Neural cell (in vitro differentiated cells): Measurements from ENCODE around the gene TYSND1. TPM values are rescaled to one million over a fixed set of nuclear protein-coding genes. Genes with fewer than 3 reads are reported as not detected.
"Not testable (repeated sequence)": the region's sequence is repeated elsewhere in the genome, so short reads cannot be mapped to it uniquely, and the experiment has no call there.

Source experiments
- H2AFZ ChIP-seq: fragments of 200-600, 300-800 bp; sonication (generic), shearing (Covaris generic); 2 replicates; pipeline ENCODE4 v1.6.0; 2014; ENCODE audit warnings: low read depth, mild to moderate bottlenecking, antibody characterized with exemption, low read length, moderate library complexity
- H3F3A ChIP-seq: fragments of 200-600 bp; shearing (Covaris generic); 2 replicates; pipeline ENCODE4 v1.6.1; 2016; ENCODE audit warnings: mild to moderate bottlenecking, moderate library complexity, mixed read lengths, antibody characterized with exemption, low read length; ENCODE audit not compliant: insufficient read depth, poor library complexity, severe bottlenecking
- H3K27ac ChIP-seq: fragments of 200-600, 300-800 bp; sonication (generic), shearing (Covaris generic); 2 replicates; pipeline ENCODE4 v1.5.1; 2014; ENCODE audit warnings: mild to moderate bottlenecking, low read length, moderate library complexity
- H3K27me3 ChIP-seq: fragments of 300-800, 200-600 bp; sonication (generic), shearing (Covaris generic); 2 replicates; pipeline ENCODE4 v1.6.0; 2014; ENCODE audit warnings: mild to moderate bottlenecking, low read depth, low read length, moderate library complexity; ENCODE audit not compliant: insufficient read depth
- H3K36me3 ChIP-seq: fragments of 300-800, 200-600 bp; sonication (generic), shearing (Covaris generic); 2 replicates; pipeline ENCODE4 v1.5.1; 2014; ENCODE audit warnings: mild to moderate bottlenecking, antibody characterized with exemption, low read length, moderate library complexity; ENCODE audit not compliant: insufficient read depth
- H3K4me2 ChIP-seq: fragments of 300-800, 200-600 bp; sonication (generic), shearing (Covaris generic); 2 replicates; pipeline ENCODE4 v1.6.0; 2014; ENCODE audit warnings: mild to moderate bottlenecking, low read length
- H3K4me3 ChIP-seq: fragments of 300-800, 200-600 bp; sonication (generic), shearing (Covaris generic); 2 replicates; pipeline ENCODE4 v1.5.1; 2014; ENCODE audit warnings: mild to moderate bottlenecking, low read length, moderate library complexity
- H3K79me2 ChIP-seq: fragments of 200-600 bp; shearing (Covaris generic); replicated peaks from 2 replicates; pipeline ENCODE4 v1.6.0; 2014; ENCODE audit warnings: mild to moderate bottlenecking, low read length, moderate library complexity; ENCODE audit not compliant: insufficient read depth
- H3K9ac ChIP-seq: fragments of 300-800, 200-600 bp; sonication (generic), shearing (Covaris generic); 2 replicates; pipeline ENCODE4 v1.6.1; 2016; ENCODE audit warnings: mild to moderate bottlenecking, low read length, mixed read lengths
- H3K9me2 ChIP-seq: fragments of 200-600 bp; shearing (Covaris generic); 2 replicates; pipeline ENCODE4 v1.6.1; 2016; ENCODE audit warnings: mild to moderate bottlenecking, low read length, mixed read lengths; ENCODE audit not compliant: insufficient read depth
- H3K9me3 ChIP-seq: fragments of 200-600, 300-800 bp; sonication (generic), shearing (Covaris generic); 2 replicates; pipeline ENCODE4 v1.6.1; 2016; ENCODE audit warnings: mild to moderate bottlenecking, mixed run types, low read length, moderate library complexity, mixed read lengths
- H4K20me1 ChIP-seq: fragments of 200-600 bp; shearing (Covaris generic); 2 replicates; pipeline ENCODE4 v1.6.1; 2016; ENCODE audit warnings: mild to moderate bottlenecking, mixed run types; ENCODE audit not compliant: insufficient read depth
- CTCF ChIP-seq: fragments of 450-650 bp; IDR thresholded peaks from 2 replicates; pipeline ENCODE4 v1.5.1; 2014; ENCODE audit warnings: antibody characterized with exemption, mild to moderate bottlenecking, moderate library complexity; ENCODE audit not compliant: poor library complexity, severe bottlenecking
- EP300 ChIP-seq: fragments of 450-650 bp; conservative IDR thresholded peaks from 2 replicates; pipeline ENCODE4 v1.6.1; 2014; ENCODE audit warnings: antibody characterized with exemption, mild to moderate bottlenecking, moderate library complexity; ENCODE audit not compliant: poor library complexity, severe bottlenecking
- EZH2 ChIP-seq: fragments of 200-600, 300-800 bp; shearing (Covaris generic), sonication (generic); IDR thresholded peaks from 2 replicates; pipeline ENCODE4 v1.6.1; 2014; ENCODE audit warnings: antibody characterized with exemption, low read length, borderline replicate concordance, mild to moderate bottlenecking; ENCODE audit not compliant: insufficient read depth, poor library complexity, severe bottlenecking
- MXI1 ChIP-seq: fragments of 450-650 bp; conservative IDR thresholded peaks from 2 replicates; pipeline ENCODE4 v1.6.1; 2014; ENCODE audit warnings: antibody characterized with exemption, mild to moderate bottlenecking; ENCODE audit not compliant: poor library complexity, severe bottlenecking
- POLR2AphosphoS5 ChIP-seq: IDR thresholded peaks from 2 replicates; pipeline ENCODE4 v1.6.1; 2012
- RAD21 ChIP-seq: fragments of 450-650 bp; conservative IDR thresholded peaks from 2 replicates; pipeline ENCODE4 v1.6.1; 2014; ENCODE audit warnings: antibody characterized with exemption, mild to moderate bottlenecking, moderate library complexity
- REST ChIP-seq: IDR thresholded peaks from 2 replicates; pipeline ENCODE4 v1.6.1; 2012; ENCODE audit warnings: borderline replicate concordance
- SMC3 ChIP-seq: fragments of 450-650 bp; conservative IDR thresholded peaks from 2 replicates; pipeline ENCODE4 v1.6.1; 2014; ENCODE audit warnings: antibody characterized with exemption, mild to moderate bottlenecking, moderate library complexity; ENCODE audit not compliant: poor library complexity
- TAF1 ChIP-seq: IDR thresholded peaks from 2 replicates; pipeline ENCODE4 v1.6.1; 2012; ENCODE audit warnings: low read depth
- polyA plus RNA-seq: library from polyadenylated mRNA; depleted of rRNA; stranded (reverse); fragments of >200 nt; gene quantifications from 2 replicates; pipeline ENCODE4 v1.2.3, GENCODE V29; 2014

TYSND1 gene
- polyA plus RNA-seq, 1 donor from 2014 or later: 10.3 TPM

- H3K36me3 ChIP-seq: peaks cover 2% of the 10 kb centered on the region
- no peak overlapping the region for H3K4me3 ChIP-seq
- no peak overlapping the region for H2AFZ ChIP-seq
- H3K79me2 ChIP-seq: no peaks in the 10 kb centered on the region
- TF ChIP-seq EZH2: no peak
- no peaks in the 10 kb centered on the region for H3K9me2 ChIP-seq
- H3K9ac ChIP-seq: no peak overlapping the region
- no peaks in the 10 kb centered on the region for H3K27me3 ChIP-seq
- H3K27ac ChIP-seq: no peak overlapping the region
- no peaks in the 10 kb centered on the region for H4K20me1 ChIP-seq
- H3K4me2 ChIP-seq: no peak overlapping the region
- H3F3A ChIP-seq: no peaks in the 10 kb centered on the region
- no peaks in the 10 kb centered on the region for H3K9me3 ChIP-seq
Measured at GRCh38 chr10:70101668-70102067, 44.8 kb downstream of the TYSND1 start.

GRCh38 chr10:70101068-70101562, 45.4 kb downstream of the TYSND1 start:
- not testable (repeated sequence) for H3K36me3 ChIP-seq, H4K20me1 ChIP-seq, H3F3A ChIP-seq

GRCh38 chr10:70098271-70098670, 48.2 kb downstream of the TYSND1 start:
- H3K9me3 ChIP-seq: no peaks in the 10 kb centered on the region
- TF ChIP-seq EP300: no peak
- H4K20me1 ChIP-seq: no peaks in the 10 kb centered on the region
- H3K4me3 ChIP-seq: no peak overlapping the region
- H3F3A ChIP-seq: no peaks in the 10 kb centered on the region
- H3K36me3 ChIP-seq: peaks cover 17% of the 10 kb centered on the region
- H3K9me2 ChIP-seq: no peaks in the 10 kb centered on the region
- H3K27me3 ChIP-seq: no peaks in the 10 kb centered on the region
- H3K4me2 ChIP-seq: no peak overlapping the region
- no peak overlapping the region for H2AFZ ChIP-seq
- H3K79me2 ChIP-seq: no peaks in the 10 kb centered on the region
- no peak overlapping the region for H3K9ac ChIP-seq
- H3K27ac ChIP-seq: no peak overlapping the region

More at GRCh38 chr10:70101068-70101562, 45.4 kb downstream of the TYSND1 start:
- H3K27ac ChIP-seq, H3K9me3 ChIP-seq, H3K9me2 ChIP-seq, H3K79me2 ChIP-seq, H3K27me3 ChIP-seq, H2AFZ ChIP-seq, H3K4me3 ChIP-seq, H3K9ac ChIP-seq, H3K4me2 ChIP-seq: not testable (repeated sequence)

GRCh38 chr10:70097459-70097858, 49.0 kb downstream of the TYSND1 start:
- H2AFZ ChIP-seq: no peak overlapping the region
- H3K27ac ChIP-seq: no peak overlapping the region
- no peak overlapping the region for H3K9ac ChIP-seq
- H3K79me2 ChIP-seq: no peaks in the 10 kb centered on the region
- H3F3A ChIP-seq: no peaks in the 10 kb centered on the region
- TF ChIP-seq POLR2AphosphoS5: no peak
- TF ChIP-seq REST: no peak
- no peak for TF ChIP-seq CTCF
- TF ChIP-seq TAF1: no peak
- no peak for TF ChIP-seq SMC3
- TF ChIP-seq RAD21: no peak
- no peak for TF ChIP-seq EP300
- TF ChIP-seq MXI1: no peak
- TF ChIP-seq EZH2: no peak
- no peaks in the 10 kb centered on the region for H3K9me3 ChIP-seq
- H3K4me2 ChIP-seq: no peak overlapping the region
- H3K9me2 ChIP-seq: no peaks in the 10 kb centered on the region
- H3K4me3 ChIP-seq: no peak overlapping the region
- no peaks in the 10 kb centered on the region for H3K27me3 ChIP-seq
- peaks cover 18% of the 10 kb centered on the region for H3K36me3 ChIP-seq
- no peaks in the 10 kb centered on the region for H4K20me1 ChIP-seq
